Measurements from ENCODE around the gene GARIN5B. TPM values are rescaled to one million over a fixed set of nuclear protein-coding genes. Genes with fewer than 3 reads are reported as not detected.

Gene GARIN5B
- total RNA-seq = not detected in 2 replicates

GRCh38 chr19:55362990-55363716 is at the start of gene GARIN5B:
TSS of gene GARIN5B (minus strand) at chr19:55363260. CDS start at chr19:55363066, 194 bp downstream.

GRCh38 chr19:55407550-55407799 is 44.4 kb upstream of the GARIN5B start, which contains the start of gene UBE2S:
TSS of gene UBE2S (minus strand) at chr19:55407788. CDS start at chr19:55407589, 199 bp downstream.

GRCh38 chr19:55385724-55386492 is 22.8 kb upstream of the GARIN5B start, which contains the start of gene RPL28:
TSS of gene RPL28 (plus strand) at chr19:55385932. CDS start at chr19:55386358, 426 bp downstream.

GRCh38 chr19:55384131-55384919 is 21.3 kb upstream of the GARIN5B start, which contains the start of gene TMEM238:
TSS of gene TMEM238 (minus strand) at chr19:55384292. CDS start at chr19:55384259, 33 bp downstream.

GRCh38 chr19:55376241-55376933 is 13.3 kb upstream of the GARIN5B start, which contains the start of gene TMEM190:
TSS of gene TMEM190 (plus strand) at chr19:55376826. CDS start at chr19:55376854, 28 bp downstream.

GRCh38 chr19:55370305-55370988 is 7.4 kb upstream of the GARIN5B start, which contains the start of gene IL11:
TSS of gene IL11 (minus strand) at chr19:55370463. CDS start at chr19:55370310, 153 bp downstream.

GRCh38 chr19:55354698-55355212 is 8.3 kb downstream of the GARIN5B start, which contains the start of gene COX6B2:
TSS of gene COX6B2 (minus strand) at chr19:55354719. CDS start at chr19:55354521, 198 bp downstream.

GRCh38 chr19:55339105-55339888 is 23.8 kb downstream of the GARIN5B start, which contains the start of gene KMT5C:
TSS of gene KMT5C (plus strand) at chr19:55339876. CDS start at chr19:55341937, 2,061 bp downstream.

GRCh38 chr19:55325172-55325571 is 37.9 kb downstream of the GARIN5B start, which contains the start of gene TMEM150B:
TSS of gene TMEM150B (minus strand) at chr19:55325341. CDS start at chr19:55321036, 4,305 bp downstream.

Other genes starting within 250 kb of the GARIN5B start
- 39.3 and 55.1 TPM in 2 replicates for gene PPP1R12C, start 245.6 kb downstream of the GARIN5B start, total RNA-seq
- gene TNNT1, start 214.1 kb downstream of the GARIN5B start, total RNA-seq = 0.73 and 2.9 TPM in 2 replicates
- 0.37 TPM in 1 of 2 replicates, not detected in the other for gene TNNI3, start 205.5 kb downstream of the GARIN5B start, total RNA-seq
- gene DNAAF3, start 196.6 kb downstream of the GARIN5B start, total RNA-seq = 0.59 and 1.5 TPM in 2 replicates
- gene SYT5, start 183.0 kb downstream of the GARIN5B start, total RNA-seq = 0.39 and 1.1 TPM in 2 replicates
- 5.3 and 11.4 TPM in 2 replicates for gene PTPRH, start 153.8 kb downstream of the GARIN5B start, total RNA-seq
- 0.73 and 2.3 TPM in 2 replicates for gene TMEM86B, start 134.5 kb downstream of the GARIN5B start, total RNA-seq
- 32.3 and 44.8 TPM in 2 replicates for gene PPP6R1, start 104.2 kb downstream of the GARIN5B start, total RNA-seq
- 36.6 and 38.9 TPM in 2 replicates for gene HSPBP1, start 83.2 kb downstream of the GARIN5B start, total RNA-seq
- gene BRSK1, start 79.3 kb downstream of the GARIN5B start, total RNA-seq = 0.59 and 1.8 TPM in 2 replicates
- not detected in 2 replicates for gene TMEM150B, start 37.9 kb downstream of the GARIN5B start, total RNA-seq
- gene KMT5C, start 23.4 kb downstream of the GARIN5B start, total RNA-seq = 6.6 and 7.6 TPM in 2 replicates
- not detected in 2 replicates for gene COX6B2, start 8.5 kb downstream of the GARIN5B start, total RNA-seq
- gene IL11, start 7.2 kb upstream of the GARIN5B start, total RNA-seq = 0.37 and 1.6 TPM in 2 replicates
- gene TMEM190, start 13.6 kb upstream of the GARIN5B start, total RNA-seq = not detected in 2 replicates
- not detected in 2 replicates for gene TMEM238, start 21.0 kb upstream of the GARIN5B start, total RNA-seq
- 171 and 427 TPM in 2 replicates for gene RPL28, start 22.7 kb upstream of the GARIN5B start, total RNA-seq
- gene UBE2S, start 44.5 kb upstream of the GARIN5B start, total RNA-seq = 72.0 and 185 TPM in 2 replicates
- gene SHISA7, start 80.0 kb upstream of the GARIN5B start, total RNA-seq = not detected in 2 replicates
- gene ISOC2, start 98.4 kb upstream of the GARIN5B start, total RNA-seq = 83.0 and 83.9 TPM in 2 replicates
- not detected in 2 replicates for gene C19orf85, start 101.5 kb upstream of the GARIN5B start, total RNA-seq
- gene ZNF628, start 113.4 kb upstream of the GARIN5B start, total RNA-seq = 2.6 and 2.7 TPM in 2 replicates
- 9.9 and 10.0 TPM in 2 replicates for gene NAT14, start 121.9 kb upstream of the GARIN5B start, total RNA-seq
- gene SSC5D, start 125.2 kb upstream of the GARIN5B start, total RNA-seq = 9.2 and 14.7 TPM in 2 replicates
- gene SBK2, start 173.9 kb upstream of the GARIN5B start, total RNA-seq = not detected in 2 replicates
- gene SBK3, start 182.3 kb upstream of the GARIN5B start, total RNA-seq = 0.37 TPM in 1 of 2 replicates, not detected in the other
- 4.3 and 4.4 TPM in 2 replicates for gene ZNF579, start 217.6 kb upstream of the GARIN5B start, total RNA-seq
- 4.0 and 4.3 TPM in 2 replicates for gene FIZ1, start 236.3 kb upstream of the GARIN5B start, total RNA-seq
- gene ZNF524, start 237.0 kb upstream of the GARIN5B start, total RNA-seq = 11.9 and 12.5 TPM in 2 replicates
- gene ZNF865, start 242.4 kb upstream of the GARIN5B start, total RNA-seq = 1.1 and 1.6 TPM in 2 replicates

Data from subcutaneous preadipocyte (primary cell).